NCI-H2107 (cell line): ENCODE measurements around the gene ERCC2.
"Not testable (repeated sequence)": the region's sequence is repeated elsewhere in the genome, so short reads cannot be mapped to it uniquely, and the experiment has no call there.

Experiments
- DNase-seq: peaks from one replicate; lab custom pipeline; 2025; lab: John Stamatoyannopoulos, UW

Gene ERCC2

DNA sequence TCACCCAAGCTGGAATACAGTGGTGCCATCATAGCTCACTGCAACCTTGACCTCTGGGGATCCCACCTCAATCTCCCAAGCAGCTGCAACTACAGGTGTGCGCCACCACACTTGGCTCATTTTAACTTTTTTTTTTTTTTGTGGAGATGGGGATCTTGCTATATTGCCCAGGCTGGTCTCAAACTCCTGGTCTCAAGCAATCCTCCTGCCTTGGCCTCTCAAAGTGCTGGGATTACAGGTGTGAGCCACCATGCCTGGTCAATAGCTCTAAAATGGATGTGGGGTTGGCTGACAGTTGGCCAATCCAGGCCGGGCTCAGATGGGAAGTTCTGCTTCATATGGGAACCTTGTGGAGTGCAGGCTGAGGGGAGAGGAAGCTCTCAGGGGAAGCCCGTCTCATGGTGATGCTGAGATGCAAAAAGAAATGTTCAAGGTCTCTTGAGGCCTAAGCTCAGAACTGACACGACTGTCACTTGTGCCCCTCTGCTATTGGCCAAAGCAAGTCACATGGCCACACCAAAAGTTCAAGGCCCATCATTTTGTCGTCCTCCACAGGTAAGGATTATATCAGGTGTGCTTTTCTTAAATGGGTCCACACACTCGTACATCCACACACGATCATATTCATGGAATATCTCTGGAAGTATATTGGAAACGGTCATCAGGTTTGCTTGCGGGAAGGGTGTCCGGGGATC lies 36.6 kb downstream of the ERCC2 start:
- DNase-seq, result no peak

DNA sequence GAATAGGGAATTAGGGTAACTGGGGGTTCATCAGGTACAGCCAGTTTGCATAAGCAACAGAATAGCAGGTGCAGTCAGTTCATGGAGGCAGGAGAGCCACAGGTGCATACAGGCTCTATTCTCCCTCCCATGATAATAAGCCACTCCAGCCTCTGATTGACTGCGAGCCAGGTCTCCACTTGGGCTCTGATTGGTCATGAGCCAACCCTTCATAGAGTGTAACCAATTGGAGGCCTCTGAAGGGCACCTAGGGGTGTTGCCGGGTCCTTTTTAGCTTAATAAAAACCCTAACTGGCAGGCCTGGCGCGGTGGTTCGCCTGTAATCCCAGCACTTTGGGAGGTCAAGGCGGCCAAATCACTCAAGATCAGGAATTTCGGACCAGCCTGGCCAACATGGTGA lies 39.0 kb downstream of the ERCC2 start:
- peak; percentile 42 for DNase-seq

DNA sequence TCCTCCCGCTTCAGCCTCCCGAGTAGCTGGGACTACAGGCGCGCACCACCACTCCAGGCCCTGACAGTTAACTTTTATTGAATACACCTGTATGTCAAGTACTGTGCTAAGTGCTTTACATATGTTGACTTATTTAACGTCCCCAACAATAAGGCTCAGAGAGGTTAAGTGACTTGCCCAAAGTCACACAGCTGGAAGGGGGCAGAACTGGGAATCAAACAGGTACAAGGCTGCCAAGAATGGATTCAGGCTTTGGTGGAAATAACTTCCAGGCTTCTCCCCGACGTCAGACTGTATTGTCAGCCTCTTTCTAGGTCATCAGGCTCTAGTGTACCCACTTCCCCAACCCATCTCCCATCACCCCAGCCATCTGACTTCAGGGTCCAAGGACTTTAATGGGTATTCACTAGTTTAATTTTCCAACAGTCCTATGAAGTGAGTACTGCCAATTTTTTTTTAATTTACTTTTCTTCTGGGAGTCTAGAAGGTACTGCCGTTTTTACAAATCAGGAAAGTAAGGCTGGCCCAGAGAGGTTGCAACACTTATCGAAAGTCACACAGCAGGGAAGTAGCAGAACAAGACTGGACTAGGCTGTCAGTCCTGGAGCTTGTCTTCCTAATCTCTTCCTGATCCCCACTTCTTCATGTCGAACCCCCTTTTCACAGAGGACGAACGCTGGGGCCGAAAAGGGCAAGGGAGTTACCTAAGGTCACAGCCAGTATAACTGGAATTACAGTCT lies 42.8 kb downstream of the ERCC2 start:
- no peak for DNase-seq

DNA sequence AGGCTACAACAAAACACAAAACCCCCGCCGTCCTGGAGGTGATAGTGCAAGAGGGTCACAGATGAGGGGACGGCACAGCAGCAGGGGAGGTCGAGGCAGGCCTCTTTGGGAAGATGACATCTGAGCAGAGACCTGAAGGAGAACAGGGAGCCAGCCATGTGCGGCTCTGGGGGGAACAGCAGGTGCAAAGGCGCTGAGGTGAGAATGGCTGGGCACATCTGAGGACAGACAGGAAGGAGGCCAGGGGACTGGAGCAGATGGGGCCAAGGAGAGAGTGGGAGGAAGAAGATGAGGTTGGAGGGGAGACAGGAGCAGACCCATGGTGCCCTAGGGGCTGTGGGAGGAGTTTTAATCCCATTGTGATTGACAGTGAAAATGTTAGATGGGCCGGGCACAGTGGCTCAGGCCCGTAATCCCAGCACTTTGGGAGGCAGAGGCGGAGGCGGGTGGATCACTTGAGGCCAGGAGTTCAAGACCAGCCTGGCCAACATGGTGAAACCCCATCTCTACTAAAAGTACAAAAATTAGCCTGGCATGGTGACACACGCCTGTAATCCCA lies 45.9 kb downstream of the ERCC2 start:
- no peak for DNase-seq

DNA sequence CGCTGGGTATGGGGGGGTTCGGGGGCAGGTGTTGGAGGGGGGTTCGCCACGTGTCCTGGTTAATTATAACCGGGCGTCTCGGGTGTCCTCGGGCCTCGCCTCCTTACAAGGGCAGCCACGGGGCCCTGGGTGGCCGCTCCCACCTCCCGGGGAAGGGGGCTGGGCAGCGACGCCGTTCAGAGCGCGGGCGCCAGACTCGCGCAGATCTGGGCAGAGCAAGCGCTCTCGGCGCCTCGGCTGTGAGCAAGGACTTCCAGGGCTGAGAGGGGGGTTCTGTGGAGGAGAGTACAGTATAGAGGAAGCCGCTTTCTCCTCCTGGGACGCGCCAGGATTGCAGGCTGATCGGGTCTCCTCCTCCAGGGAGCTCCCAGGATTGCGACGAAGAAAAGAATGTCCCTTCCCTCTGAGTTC lies 46.7 kb downstream of the ERCC2 start:
- DNase-seq, result no peak

DNA sequence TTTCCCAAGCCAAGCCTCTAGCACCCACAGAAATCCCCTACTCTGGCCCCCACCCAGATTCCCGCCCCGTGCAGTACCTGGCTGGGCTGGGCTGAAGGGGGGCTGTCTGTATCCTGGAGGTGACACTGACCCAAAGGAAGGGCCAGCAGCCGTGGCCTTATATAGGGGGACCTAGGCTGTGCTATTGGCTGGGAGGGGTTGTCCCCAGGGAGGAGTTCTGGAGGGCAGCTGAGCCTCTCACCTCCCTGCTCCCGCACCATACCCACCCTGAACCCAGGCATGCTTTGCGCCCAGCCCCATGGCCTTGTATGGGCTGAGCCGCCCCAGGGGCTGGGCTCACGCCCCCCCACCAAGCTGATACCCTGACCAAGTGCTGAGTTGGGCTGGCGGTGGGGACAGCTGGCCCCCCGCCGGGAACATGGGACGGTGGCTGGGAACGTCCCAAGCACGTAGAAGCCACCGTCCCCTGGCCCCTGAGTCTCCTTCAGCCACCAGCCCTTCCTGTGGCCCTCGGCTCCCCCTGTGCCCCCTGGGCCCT lies 47.6 kb downstream of the ERCC2 start, which contains the start of gene CKM:
TSS of gene CKM (minus strand) at position 132 of the 538 bp plus-strand sequence. CDS start 3,162 bp downstream, outside the sequence.
- no peak for DNase-seq

DNA sequence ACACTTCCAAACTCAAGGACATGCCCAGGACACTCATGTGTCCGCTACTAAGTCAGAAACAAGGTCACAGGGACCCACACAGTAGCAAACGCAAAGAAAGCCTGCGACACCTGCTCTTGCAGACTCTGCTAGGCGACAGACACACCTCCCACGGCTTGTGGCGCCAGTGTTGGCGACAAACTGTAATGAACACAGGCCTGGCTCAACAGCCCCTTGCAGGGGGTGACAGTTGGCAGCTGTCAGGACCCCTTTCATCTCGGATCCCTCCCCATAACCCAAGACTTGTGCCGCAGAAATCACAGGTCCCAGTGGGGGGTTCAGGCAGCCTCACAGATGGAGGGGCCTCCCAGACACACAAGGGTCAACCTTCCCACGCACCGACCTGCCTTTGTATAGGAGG lies 48.1 kb downstream of the ERCC2 start:
- no peak for DNase-seq

DNA sequence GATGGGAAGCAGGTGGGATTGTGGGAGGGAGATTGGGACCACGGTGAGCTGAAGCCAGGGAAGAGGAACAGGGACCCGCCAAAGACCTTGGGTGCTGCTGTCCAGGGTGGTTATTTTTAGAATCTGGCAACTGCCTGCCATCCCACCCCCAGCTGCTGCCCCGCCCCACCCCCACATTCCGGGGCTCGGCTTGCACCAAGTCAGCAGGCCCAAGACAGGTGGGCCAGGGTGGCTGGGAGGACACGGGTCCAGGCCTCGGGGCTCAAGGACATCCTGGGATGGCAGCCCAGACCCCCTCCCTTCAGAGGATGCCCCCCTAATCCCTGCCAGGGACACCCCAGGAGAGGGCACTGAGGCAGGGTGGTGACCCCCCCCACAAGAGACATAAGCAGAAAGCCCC lies 48.5 kb downstream of the ERCC2 start:
- DNase-seq, result no peak

DNA sequence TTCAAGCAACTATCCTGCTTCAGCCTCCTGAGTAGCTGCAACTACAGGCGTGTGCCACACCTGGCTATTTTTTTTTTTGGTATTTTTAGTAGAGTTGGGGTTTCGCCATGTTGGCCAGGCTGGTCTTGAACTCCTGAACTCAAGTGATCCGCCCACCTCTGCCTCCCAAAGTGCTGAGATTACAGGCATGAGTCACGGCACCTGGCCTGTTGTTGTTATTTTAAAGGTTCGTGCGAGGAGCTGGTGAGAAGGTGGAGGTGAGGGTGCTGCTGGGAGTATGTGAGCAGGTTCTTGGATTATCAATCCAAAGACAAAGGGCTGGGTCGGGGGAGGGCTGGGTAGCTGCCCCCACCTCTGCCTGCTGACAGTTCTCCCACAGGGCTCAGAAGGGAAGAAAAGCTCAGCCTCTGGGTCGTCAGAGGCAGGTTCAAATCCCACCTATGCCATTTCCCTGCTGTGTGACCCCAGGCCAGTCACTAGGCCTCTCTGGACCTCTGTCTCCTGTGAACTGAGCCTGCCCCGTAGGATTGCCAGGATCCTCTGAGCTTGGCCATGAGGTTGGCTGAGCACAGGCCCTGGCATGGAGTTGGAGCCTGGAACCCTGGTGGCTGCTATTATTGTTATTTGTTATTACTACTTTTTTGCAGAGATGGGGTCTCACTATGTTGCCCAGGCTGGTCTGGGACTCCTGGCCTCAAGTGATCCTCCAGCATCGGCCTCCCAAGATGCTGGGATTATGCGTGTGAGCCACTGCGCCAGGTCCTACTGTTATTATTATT lies 49.2 kb downstream of the ERCC2 start:
- no peak for DNase-seq

DNA sequence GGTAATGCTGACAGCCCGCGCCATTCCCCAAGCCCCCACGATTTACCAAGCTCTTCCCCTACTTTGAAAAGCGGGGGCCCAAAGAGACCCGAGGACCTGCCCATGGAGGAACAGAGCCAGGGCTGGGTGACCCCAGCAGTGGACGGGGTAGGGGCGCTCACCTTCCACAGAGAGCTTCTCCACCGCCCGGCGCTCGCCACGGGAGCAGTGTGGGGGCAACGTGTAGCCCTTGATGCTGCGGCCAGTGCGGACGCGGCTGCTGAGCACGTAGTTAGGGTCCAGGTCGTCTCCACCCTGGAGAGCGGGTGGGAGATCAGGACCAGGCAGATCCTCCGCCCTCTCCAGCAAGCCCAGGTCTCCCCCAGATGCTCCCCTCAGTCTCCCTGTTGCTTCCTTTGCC lies 55.1 kb downstream of the ERCC2 start:
- DNase-seq, result no peak

DNA sequence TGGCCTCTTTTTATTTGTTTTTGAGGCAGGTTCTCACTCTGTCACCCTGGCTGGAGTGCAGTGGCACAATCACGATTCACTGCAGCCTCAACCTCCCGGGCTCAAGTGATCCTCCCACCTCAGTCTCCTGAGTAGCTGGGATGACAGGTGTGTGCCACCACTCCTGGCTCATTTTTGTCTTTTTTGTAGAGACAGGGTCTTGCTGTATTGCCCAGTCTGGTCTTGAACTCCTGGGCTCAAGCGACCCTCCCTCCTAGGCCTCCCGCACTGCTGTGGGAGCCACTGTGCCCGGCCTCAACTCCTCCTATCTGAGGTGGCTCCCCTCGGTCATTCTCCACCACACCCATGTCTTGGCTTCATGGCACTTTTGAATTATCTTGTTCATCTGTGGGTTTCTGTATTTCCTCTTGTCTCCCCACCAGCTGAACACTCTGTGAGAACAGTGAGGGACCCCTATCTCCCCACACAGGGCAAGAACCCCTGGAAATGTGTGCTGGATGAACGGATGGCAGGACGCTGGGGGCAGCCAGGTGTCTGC lies 55.6 kb downstream of the ERCC2 start:
- DNase-seq, result no peak

DNA sequence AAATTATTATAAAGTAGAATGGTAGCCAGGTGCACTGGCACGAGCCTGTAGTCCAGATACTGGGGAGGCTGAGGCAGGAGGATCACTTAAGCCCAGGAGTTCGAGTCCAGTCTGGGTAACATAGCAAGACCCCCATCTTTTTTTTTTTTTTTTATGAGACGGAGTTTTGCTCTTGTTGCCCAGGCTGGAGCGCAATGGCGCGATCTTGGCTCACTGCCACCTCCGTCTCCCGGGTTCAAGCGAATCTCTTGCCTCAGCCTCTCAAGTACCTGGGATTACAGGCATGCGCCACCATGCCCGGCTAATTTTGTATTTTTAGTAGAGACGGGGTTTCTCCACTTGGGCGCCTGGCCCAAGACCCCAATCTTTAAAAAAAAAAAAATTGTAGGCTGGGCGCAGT lies 58.1 kb downstream of the ERCC2 start:
- DNase-seq, result not testable (repeated sequence)

DNA sequence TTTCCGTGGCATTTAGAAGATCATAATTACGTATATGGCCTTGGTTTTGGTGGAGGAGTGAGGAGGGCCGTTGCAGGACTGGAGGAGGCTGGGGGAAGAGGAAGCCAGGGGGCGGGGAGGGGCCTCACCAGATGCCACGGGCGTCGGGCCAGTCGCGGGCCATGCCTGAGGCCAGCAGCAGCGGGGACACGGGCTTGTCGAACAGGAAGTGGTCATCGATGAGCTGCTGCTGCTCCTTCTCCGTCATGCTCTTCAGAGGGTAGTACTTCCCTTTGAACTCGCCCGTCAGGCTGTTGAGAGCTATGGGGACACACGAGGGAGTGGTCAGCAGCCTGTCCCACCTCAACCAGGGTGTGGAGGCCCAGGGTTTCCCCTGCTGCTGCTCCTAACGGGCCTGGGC lies 58.8 kb downstream of the ERCC2 start:
- no peak for DNase-seq

DNA sequence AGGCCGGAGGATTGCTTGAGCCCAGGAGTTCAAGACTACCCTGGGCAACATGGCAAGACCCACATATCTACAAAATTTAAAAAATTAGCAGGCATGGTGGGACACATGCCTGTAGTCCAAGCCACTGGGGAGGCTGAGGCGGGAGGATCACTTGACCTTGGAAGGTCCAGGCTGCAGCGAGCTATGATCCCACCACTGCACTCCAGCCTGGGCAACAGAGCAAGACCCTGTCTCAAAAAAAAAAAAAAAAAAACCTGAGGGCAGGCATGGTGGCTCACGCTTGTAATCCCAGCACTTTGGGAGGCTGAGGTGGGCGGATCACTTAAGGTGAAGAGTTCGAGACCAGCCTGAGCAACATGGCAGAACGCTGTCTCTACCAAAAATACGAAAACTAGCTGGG lies 61.1 kb downstream of the ERCC2 start:
- DNase-seq, result not testable (repeated sequence)

DNA sequence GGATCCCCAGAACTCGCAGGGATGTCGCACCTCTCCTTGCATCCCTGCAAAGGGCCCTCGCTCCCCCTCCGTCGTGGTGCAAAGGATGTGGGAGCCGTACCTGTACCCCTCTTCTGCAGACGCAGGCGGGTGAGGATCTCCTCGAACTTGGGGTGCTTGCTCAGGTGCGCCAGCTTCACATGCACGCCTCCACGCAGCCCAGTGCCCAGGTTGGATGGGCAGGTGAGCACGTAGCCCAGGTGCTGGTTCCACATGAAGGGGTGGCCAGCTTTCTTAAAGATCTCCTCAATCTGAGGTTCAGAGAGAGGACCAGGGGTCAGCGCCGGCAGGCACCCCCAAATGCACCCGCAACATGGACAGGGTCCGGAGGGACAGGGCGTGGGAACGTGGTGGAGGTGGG lies 63.0 kb downstream of the ERCC2 start:
- no peak for DNase-seq

DNA sequence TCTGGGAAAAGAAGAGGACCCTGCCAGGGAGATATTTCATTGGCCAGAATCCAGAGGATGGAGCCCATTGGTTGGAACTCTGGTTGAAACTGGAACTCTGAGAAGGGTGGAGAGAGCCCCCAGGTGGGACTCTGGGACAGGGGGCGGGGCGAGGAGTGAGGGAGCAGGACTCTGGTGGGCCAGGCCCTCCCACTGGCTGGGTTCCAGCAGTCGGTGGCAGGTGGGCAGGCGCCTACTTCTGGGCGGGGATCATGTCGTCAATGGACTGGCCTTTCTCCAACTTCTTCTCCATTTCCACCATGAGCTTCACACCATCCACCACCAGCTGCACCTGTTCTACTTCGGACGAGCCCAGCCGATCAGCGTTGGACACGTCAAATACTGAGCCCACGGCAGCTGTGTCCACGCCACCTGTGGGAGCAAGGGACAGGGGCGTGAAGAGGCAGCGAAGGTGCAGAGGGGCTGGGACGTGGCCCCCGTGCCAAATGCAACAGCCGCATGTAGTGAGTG lies 63.8 kb downstream of the ERCC2 start:
- DNase-seq, result peak; percentile 39

DNA sequence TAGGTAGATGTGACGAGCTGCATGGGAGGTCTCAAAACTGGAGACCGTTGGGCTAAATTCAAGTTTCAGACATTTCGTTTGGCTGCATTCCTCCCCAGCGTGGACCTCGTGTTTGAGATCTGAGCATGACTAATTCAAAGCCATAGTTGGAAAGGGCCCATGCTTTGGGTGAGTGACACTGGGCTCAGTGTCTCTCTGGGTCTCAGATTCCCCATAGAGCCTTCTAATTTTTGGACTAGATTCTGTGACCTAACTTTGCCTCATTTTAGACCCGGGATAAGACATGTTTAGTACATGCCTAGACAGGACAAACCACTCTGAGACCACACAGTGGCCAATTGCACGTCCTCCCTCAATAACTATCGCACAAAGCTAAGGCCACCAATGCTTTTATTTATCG lies 64.3 kb downstream of the ERCC2 start:
- DNase-seq, result no peak

DNA sequence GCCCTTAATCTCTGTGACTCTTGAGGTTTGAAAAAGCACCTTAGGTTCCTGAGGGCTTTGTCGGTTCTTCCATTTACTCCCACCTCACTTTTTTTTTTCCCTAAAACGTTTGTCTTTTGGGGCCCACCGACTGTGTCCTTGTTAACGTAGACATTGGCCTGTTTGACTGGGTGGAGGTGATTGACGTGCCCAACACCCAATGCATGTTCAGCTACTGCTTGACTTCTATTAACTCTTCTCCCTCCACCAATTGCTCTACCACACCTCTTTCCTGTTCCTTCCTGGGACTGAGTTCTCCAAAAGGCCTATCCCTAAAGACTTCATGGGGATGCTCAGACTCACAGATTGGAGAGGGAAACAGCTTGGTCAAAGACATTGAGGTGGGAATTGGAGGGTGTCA lies 65.0 kb downstream of the ERCC2 start:
- DNase-seq, result no peak

DNA sequence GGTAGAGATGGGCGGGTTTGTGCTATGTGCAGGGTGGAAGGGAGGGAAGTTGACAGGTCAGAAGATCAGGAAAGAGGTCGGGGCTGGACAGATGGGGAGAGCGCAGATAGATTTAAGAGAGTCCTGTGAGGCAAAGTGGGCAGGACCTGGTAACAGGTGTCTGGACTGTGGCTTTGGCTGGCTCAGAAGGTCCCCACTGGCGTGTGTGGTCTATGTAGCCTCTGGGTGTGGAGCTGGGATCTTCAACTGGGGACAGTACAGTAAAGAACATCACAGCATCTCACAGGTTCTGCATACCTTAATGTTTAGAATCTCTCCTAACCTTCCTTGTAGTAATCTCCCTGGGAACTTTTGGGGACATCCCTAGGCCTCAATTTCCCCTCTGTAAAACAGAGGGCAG lies 65.4 kb downstream of the ERCC2 start:
- DNase-seq, result no peak

DNA sequence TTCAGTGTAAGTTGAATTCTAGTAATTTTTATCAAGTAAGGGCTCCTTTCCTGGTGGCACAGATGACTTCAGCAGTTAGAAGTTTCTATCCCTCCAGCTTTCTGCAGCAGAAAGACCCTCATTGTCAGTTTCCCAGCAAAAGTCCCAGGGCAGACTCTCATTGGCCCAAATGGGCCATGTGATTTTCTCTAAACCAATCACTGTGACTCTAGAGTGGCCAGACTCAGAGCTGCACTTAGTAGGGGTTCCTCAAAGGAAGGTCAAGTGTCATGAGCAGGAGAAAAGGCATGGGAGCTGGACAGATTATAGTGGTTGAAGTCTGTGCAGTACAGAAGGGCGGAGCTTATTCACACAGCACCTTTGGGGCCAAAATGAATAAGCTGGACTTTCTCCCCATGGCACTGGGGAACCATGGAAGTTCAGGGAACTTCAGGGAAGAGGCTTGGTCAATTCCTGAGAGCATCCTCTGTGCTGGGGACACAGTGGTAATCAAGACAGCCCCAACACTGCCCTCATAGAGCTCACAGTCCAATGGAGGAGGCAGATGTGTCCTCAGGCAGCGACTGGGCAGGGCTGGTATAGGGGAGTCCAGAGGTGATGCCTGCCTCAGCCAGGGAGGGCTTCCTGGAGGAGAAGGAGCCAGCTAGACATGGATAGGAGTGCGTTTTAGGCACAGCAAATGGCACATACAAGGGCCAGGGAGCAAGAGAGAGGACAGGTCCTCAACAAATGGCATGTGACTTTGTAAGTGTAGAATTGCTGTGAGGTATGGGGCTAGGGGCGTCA lies 66.0 kb downstream of the ERCC2 start:
- DNase-seq, result no peak
